Activated T-cell treated with anti-CD3 and anti-CD28 coated beads for 24 hours (primary cell): ENCODE data around the gene HOXA11.

Source experiments
- DNase-seq: peaks from one replicate; pipeline ENCODE4 v3.0.0-alpha.2; 2020; ENCODE audit warnings: low read depth

The HOXA11 gene

DNA sequence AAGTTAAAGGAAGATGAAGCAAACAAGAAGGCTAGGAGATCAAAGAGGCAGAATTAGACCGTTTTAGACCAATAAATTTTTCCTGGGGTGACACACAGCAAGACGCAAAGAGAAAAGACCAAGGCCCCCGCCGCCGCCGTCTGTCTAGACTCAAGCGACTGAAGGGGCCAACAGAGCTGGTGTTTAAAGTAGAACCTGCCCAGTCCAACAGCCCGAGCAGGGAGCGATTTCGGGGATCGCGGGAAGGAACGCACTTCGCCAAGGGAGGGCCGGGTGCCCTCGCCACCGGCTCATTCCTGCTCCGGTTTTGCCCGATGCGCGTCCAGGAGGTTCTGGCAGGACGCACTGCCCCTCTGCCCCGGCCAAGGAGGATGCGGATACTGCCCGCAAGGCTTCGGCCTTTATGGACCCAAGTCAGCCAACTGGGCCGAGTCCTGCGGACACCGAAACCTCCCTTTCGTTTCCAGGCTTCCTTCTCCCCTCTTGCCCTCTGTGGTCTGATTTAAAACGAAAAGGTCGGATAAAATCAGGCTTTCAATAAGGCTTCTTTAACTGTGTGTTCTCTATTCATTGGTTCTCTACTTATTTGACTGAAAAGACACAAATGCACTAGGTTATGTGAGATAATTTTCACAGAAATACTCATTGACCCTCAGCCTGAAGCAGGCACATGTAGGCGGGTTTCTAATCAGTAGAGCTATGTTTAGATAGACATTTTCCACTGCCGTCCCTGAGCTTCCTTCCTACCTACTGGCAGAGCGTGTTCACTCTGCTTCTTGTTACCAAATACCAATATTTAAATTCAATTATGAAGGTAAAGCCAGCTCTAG is 26.4 kb downstream of the HOXA11 start:
- no peak for DNase-seq

DNA sequence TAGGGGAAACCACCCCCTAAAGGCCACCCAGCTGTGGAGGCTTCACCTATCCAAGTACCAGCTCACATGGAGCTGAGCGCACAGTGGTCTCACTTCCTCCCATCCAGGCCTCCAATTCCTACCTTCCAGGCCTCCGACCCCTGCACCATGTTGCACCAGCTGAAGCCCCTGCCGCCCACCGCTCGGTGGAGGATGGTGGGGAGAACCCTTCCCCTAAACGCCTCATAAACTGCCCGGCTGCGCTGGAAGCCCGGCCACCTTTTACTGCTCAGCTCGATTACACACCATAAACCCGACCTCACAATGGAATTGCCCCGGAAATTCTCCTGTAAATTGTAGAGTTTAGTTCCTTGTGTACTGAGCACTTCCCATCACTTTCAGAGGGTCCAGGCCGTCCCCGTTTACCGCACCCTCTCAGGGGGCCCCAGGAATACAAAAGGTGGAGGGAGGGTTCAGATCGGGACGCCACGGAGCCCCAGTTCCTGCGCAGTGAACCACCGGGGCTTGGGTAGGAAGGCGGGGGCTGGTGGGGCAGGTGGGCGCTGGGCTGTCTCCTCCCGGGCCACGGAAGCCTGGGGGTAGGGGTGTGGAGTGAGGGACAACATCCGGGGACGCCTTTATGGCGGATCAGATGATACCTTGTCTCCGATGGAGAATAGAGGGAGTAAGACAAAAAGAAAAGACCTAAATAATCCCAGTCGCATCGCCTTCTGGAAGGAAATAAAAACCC is 27.2 kb downstream of the HOXA11 start:
- no peak for DNase-seq

DNA sequence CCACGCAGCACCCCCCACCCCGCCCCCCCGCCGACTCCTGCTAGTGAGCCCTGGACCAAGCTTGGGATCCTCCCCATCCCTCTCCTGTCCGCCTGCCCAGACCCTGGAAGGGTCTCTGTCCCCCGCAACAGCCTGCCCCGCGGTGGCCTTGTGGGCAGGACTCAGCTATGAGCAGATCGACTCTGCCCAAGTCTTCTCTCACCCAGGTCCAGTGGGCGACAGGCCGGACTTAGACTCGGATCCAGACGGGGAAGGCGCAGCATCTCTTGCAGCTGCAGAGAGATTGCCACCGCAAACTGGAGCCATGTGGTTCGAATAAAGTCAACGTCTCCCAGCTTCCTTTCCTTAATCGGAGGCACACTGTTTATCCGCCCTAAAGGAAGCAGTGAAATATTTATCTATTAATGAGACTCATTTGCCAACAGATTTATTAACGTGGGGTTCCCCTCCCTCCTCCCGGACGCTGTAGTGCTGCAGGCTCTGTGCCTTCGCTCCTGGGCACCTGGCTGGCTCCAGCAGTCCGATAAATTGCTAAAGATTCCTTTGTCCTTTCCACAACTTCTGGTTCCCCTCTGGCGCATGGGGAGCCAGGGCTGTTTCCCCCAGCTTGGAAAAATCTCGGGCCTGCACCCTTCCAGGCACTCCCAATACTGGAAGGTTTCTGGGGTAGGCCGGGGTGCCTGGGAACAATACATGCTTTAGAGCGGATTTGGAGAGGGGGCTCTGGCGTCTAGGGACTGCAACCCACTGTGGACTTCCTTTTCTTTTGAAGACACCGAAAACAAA is 27.9 kb downstream of the HOXA11 start:
- no peak for DNase-seq

DNA sequence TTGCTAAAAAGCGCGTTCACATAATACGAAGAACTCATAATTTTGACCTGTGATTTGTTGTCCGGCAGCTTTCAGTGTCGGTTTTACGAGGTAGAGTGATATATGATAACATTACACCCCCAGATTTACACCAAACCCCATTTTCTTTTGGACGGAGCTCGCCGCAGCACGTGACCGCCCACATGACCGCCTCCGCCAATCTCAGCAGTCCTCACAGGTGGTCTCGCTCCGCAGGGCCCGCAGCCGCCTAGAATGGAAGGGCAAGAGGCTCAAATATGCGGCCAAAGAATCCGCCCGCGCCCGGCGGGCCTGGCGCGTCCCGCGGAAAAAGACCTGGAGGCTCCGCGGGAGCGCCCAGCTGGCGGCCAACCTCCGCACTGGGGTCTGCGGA is 28.5 kb downstream of the HOXA11 start, which contains the start of gene HOXA7:
TSS of gene HOXA7 (minus strand) at position 168 of the 391 bp plus-strand sequence. CDS start at position 38, 130 bp downstream.
- no peak for DNase-seq

- no peak for DNase-seq
Observed at GRCh38 chr7:27155816-27156507, 29.1 kb downstream of the HOXA11 start.

DNA sequence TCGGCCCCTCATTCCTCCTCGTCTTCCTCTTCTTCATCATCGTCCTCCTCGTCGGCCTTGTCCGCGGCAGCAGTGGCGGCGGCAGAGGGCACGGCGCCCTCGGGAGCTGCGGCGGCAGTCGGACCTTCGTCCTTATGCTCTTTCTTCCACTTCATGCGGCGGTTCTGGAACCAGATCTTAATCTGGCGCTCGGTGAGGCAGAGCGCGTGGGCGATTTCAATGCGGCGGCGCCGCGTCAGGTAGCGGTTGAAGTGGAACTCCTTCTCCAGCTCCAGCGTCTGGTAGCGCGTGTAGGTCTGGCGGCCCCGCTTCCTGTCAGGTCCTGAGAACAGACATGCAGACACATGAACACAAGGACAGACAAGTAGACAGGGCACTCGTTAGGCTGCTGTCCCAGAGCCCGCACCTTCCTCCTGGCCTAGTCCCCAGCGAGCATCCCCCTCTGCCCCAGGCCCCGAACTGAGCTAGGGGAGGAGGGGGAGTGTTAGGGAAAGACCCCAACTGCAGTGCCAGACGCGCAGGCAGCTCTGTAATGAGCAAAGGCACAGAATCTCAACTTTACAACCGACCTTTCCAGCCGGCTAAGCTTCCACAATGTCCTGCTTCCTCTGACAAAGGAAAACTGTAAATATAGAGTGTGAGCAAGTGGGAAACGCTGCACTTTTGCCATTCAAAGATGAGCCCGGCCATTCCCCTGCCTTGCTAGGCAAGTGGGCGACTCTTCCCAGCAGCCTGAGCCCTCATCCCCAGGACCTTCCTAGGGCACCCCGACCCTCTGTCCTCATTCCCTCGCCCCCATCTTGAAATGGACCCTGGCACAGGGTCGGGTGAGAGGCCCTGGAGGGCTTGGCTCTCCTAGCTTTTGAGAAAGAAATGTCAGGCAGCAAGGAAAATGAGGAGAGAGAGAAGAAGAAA is 29.9 kb downstream of the HOXA11 start:
- no peak for DNase-seq

DNA sequence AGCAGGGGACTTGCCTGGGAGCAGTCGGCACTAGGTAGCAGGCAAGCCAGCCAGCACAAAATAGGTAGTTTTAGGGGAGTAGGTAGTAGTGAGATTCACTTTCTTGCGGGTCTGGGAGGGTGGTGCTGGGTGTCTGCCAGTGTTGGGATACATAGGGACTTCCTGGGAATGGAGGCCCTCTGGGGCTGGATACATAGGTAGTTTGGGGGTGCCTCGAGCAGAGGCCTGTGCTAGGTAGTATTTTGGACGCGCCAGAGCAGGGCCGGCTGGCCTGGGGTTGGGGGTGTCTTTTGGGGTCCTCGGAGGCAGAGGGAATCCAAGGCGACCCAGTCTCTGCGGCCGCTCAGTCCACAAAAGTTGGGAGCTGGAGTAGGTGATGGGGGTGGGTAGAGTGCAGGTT is 30.7 kb downstream of the HOXA11 start:
- DNase-seq = no peak

GRCh38 chr7:27153526-27153925 is 31.5 kb downstream of the HOXA11 start:
- no peak for DNase-seq

- no peak for DNase-seq
Observed at GRCh38 chr7:27152816-27153442, 32.1 kb downstream of the HOXA11 start.

GRCh38 chr7:27151931-27152815 is 32.9 kb downstream of the HOXA11 start, which contains the start of gene HOXA3:
TSS of gene HOXA3 (minus strand) at chr7:27152583. CDS start at chr7:27110640, 41,943 bp downstream.
- DNase-seq = no peak

GRCh38 chr7:27151341-27151930 is 33.6 kb downstream of the HOXA11 start:
- DNase-seq = no peak

DNA sequence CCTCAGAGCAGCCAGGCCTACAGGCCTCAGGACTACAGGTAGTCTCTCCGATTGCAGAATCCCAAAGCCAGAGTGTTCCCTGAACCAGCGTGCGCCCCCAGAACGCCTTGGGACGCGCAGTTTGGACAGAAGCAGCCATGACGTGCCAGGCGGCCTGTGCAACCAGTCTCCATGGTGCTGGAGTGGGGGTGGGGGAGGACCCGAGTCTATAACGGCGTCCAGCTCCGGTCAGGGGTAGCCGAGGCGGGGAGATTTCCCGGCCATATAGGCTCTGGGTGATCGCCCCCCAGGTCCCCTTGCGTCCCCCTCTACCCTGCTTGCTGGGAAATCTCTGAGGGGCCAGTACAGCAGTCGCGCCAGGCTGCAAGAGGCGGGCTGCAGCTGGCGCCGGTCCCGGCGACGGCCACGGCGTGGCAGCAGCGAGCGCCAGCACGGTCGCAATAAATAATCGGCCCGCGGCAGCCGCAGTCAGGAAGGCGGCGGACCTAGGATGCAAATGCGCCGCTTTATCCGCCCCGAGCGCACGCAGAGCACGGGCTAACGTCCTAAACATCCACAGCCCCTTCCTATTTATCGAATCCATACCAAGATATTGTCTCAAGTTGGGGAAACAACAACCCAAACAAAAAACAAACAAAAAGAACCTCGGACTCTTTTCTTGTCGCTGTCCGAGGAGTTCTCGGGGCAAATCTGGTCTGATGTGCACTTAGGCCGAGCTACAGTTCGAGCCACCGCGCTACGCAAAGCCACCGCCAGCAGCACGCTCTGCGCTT is 34.3 kb downstream of the HOXA11 start:
- peak; percentile 57 for DNase-seq

- DNase-seq = no peak
Observed at GRCh38 chr7:27149842-27150567, 35.0 kb downstream of the HOXA11 start.

- DNase-seq = no peak
Observed at GRCh38 chr7:27148756-27149641, 36.0 kb downstream of the HOXA11 start.

DNA sequence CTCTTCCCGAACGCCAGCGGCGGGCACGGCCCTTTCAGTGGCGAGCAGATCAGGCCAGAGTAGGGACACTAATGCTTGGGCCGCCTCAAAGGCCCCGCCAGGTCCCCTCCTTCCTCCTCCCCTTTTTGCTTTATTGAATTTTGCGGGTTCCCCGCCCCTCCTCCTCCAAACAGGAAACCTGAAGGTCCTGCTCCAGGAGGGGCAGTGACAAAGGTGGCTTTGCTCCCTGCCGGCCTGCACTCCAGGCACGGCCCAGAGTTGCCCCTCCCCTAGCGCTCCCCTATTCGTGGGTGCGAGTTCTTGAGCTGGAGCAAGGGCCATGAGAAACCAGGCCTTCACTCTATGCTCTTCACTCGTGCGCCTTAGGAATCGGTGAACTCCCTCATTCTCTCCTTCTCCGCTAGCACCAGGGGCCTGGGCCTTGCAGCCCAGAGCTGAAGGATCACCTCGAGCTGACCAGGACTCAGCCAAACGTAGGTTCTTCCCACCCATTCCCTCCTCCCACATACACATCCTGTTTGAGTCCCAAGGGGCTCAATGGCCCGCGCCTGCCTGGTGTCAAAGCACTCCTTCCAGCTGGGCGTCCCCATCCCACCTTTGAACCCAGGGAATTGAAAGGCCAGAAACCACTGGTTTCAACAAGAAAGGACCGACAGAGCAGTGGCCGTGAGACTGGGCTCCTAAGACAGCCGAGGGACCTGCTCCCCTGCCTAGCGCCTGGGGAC is 36.8 kb downstream of the HOXA11 start:
- no peak for DNase-seq
